Measurements from ENCODE around the gene NRP1. TPM values are rescaled to one million over a fixed set of nuclear protein-coding genes. Genes with fewer than 3 reads are reported as not detected.

The NRP1 gene
- polyA plus RNA-seq, 5 donors, result 119 to 173 (median 158) TPM

GRCh38 chr10:33216661-33217427, 117.6 kb downstream of the NRP1 start:
- no peak for DNase-seq

GRCh38 chr10:33215635-33216034, 118.8 kb downstream of the NRP1 start:
- DNase-seq, result no peak

GRCh38 chr10:33215154-33215553, 119.3 kb downstream of the NRP1 start:
- no peak for DNase-seq

- no peak for DNase-seq
Measured at GRCh38 chr10:33214174-33214573, 120.3 kb downstream of the NRP1 start.

- DNase-seq, result no peak
Measured at GRCh38 chr10:33212061-33212748, 122.3 kb downstream of the NRP1 start.

GRCh38 chr10:33211106-33211878, 123.2 kb downstream of the NRP1 start:
- peak in 1 of 2 donors; percentile 42 for DNase-seq

GRCh38 chr10:33209802-33210201, 124.7 kb downstream of the NRP1 start:
- DNase-seq, result no peak

GRCh38 chr10:33208166-33208565, 126.3 kb downstream of the NRP1 start:
- no peak for DNase-seq

GRCh38 chr10:33204031-33204430, 130.4 kb downstream of the NRP1 start:
- DNase-seq, result no peak

- no peak for DNase-seq
Measured at GRCh38 chr10:33201971-33202370, 132.5 kb downstream of the NRP1 start.

GRCh38 chr10:33201056-33201780, 133.2 kb downstream of the NRP1 start:
- DNase-seq, result no peak

GRCh38 chr10:33199731-33200232, 134.7 kb downstream of the NRP1 start:
- no peak for DNase-seq

- DNase-seq, result no peak
Measured at GRCh38 chr10:33198610-33199009, 135.9 kb downstream of the NRP1 start.

- peak; percentile 27 to 38 for DNase-seq
Measured at GRCh38 chr10:33196710-33197491, 137.6 kb downstream of the NRP1 start.

GRCh38 chr10:33196377-33196706, 138.1 kb downstream of the NRP1 start:
- no peak for DNase-seq

GRCh38 chr10:33195608-33196376, 138.7 kb downstream of the NRP1 start:
- DNase-seq, result no peak

- peak; percentile 23 to 38 for DNase-seq
Measured at GRCh38 chr10:33193701-33194521, 140.6 kb downstream of the NRP1 start.

- peak; percentile 77 to 81 for DNase-seq
Measured at GRCh38 chr10:33193057-33193700, 141.3 kb downstream of the NRP1 start.

- no peak for DNase-seq
Measured at GRCh38 chr10:33192190-33192589, 142.3 kb downstream of the NRP1 start.

Measured in right lung (tissue), 5 donors.